Measurements from ENCODE around the gene FAXC. TPM values are rescaled to one million over a fixed set of nuclear protein-coding genes. Genes with fewer than 3 reads are reported as not detected.

The FAXC gene
- total and polyA plus RNA-seq, 2 of the 13 experiments (the other 11 are each of a cell fraction or from before 2014, with no cell fraction given): 0.11 to 0.63 TPM

GRCh38 chr6:99297415-99297814, 52.1 kb downstream of the FAXC start:
- CTCF ChIA-PET (ENCODE audit: low intra/inter-chr PET ratio, low total read pairs): no interaction called here
- POLR2A ChIA-PET: no interaction called here
- intact Hi-C loops (cut with micrococcal nuclease; ENCODE audit: unreplicated experiment) (no loop called here), in situ Hi-C loops (cut with HindIII; ENCODE audit: extremely low pct_ligation_motif_present, low pct_unique_long_range_greater_than_20kb) (no loop called here)
- Histone ChIP-seq H3K27me3 (ENCODE audit: control insufficient read depth in 1 of 2, insufficient read depth in 2 of 2, low read length in 2 of 2) (no peaks in the 10 kb centered on the region; a peak in 1 of 5 replicates), H3K4me1 (ENCODE audit: insufficient read depth, low read length) (no peaks in the 10 kb centered on the region), H3K9ac (ENCODE audit: insufficient read depth, low read depth, low read length) (no peak overlapping the region), H3K27ac (ENCODE audit: extremely low read length, insufficient read depth, low read length) (no peak overlapping the region), H3K4me3 (replicated peaks in 1 of 3; ENCODE audit: insufficient read depth in 1 of 3, low read depth in 2 of 3, low read length in 3 of 3) (no peak overlapping the region), H3K79me2 (ENCODE audit: insufficient read depth, low read length) (no peaks in the 10 kb centered on the region), H3K36me3 (replicated peaks in 1 of 2; ENCODE audit: control insufficient read depth in 1 of 2, insufficient read depth in 2 of 2, low read length in 2 of 2) (no peaks in the 10 kb centered on the region), H2AFZ (ENCODE audit: low read length) (no peak overlapping the region), H4K20me1 (ENCODE audit: insufficient read depth, low read length) (no peaks in the 10 kb centered on the region), H3K4me2 (ENCODE audit: low read depth, low read length) (no peak overlapping the region), H3K9me3 (ENCODE audit: low read length) (no peaks in the 10 kb centered on the region)
- WGBS (ENCODE audit: low lambda C conversion rate): 17% methylated on average over 2 of the region's 5 CpGs
- DNase-seq (ENCODE audit: low spot score): no peak
- FAIRE-seq: no peak
- ATAC-seq: no peak
- TF ChIP-seq PTBP1 (IDR thresholded peaks at IDR 0.05; ENCODE audit: low read depth, low read length, poor library complexity, severe bottlenecking): no peak
- TF ChIP-seq HDAC2 (CRISPR knock-in tag; IDR thresholded peaks at IDR 0.05): no peak
- no peak for TF ChIP-seq HNRNPUL1 (IDR thresholded peaks at IDR 0.05; ENCODE audit: low read depth, low read length)
- no peak for TF ChIP-seq MAFG (CRISPR knock-in tag; IDR thresholded peaks at IDR 0.05)
- TF ChIP-seq MEIS1 (CRISPR knock-in tag; IDR thresholded peaks at IDR 0.05; ENCODE audit: borderline replicate concordance): no peak
- no peak for TF ChIP-seq CBX2 (IDR thresholded peaks at IDR 0.05; ENCODE audit: low read depth, low read length)
- TF ChIP-seq CBX2 (CRISPR knock-in tag; IDR thresholded peaks at IDR 0.05; ENCODE audit: low read depth): no peak
- TF ChIP-seq ZNF501 (CRISPR knock-in tag; IDR thresholded peaks at IDR 0.05): no peak
- no peak for TF ChIP-seq ZNF205 (CRISPR knock-in tag; IDR thresholded peaks at IDR 0.05)
- no peak for TF ChIP-seq ZNF256 (CRISPR knock-in tag; conservative IDR thresholded peaks at IDR 0.05)
- TF ChIP-seq, protein P1, sequence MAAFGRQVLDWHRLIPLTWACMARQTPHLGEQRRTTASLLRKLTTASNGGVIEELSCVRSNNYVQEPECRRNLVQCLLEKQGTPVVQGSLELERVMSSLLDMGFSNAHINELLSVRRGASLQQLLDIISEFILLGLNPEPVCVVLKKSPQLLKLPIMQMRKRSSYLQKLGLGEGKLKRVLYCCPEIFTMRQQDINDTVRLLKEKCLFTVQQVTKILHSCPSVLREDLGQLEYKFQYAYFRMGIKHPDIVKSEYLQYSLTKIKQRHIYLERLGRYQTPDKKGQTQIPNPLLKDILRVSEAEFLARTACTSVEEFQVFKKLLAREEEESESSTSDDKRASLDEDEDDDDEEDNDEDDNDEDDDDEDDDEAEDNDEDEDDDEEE (CRISPR knock-in tag; IDR thresholded peaks at IDR 0.05): no peak
- TF ChIP-seq, protein P2, sequence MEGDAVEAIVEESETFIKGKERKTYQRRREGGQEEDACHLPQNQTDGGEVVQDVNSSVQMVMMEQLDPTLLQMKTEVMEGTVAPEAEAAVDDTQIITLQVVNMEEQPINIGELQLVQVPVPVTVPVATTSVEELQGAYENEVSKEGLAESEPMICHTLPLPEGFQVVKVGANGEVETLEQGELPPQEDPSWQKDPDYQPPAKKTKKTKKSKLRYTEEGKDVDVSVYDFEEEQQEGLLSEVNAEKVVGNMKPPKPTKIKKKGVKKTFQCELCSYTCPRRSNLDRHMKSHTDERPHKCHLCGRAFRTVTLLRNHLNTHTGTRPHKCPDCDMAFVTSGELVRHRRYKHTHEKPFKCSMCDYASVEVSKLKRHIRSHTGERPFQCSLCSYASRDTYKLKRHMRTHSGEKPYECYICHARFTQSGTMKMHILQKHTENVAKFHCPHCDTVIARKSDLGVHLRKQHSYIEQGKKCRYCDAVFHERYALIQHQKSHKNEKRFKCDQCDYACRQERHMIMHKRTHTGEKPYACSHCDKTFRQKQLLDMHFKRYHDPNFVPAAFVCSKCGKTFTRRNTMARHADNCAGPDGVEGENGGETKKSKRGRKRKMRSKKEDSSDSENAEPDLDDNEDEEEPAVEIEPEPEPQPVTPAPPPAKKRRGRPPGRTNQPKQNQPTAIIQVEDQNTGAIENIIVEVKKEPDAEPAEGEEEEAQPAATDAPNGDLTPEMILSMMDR (CRISPR knock-in tag; IDR thresholded peaks at IDR 0.05): no peak
- TF ChIP-seq HNRNPLL (IDR thresholded peaks at IDR 0.05; ENCODE audit: low read depth, low read length, poor library complexity, severe bottlenecking): no peak
- no peak for TF ChIP-seq RBM22 (optimal IDR thresholded peaks at IDR 0.05; ENCODE audit: low read length)
- BruUV-seq (replicated peaks): no TSS peak
